Suppressor macrophage (primary cell): ENCODE data around the gene UQCC2.

ENCODE experiments used
- DNase-seq, 4 experiments: peaks; one replicate each; pipeline ENCODE4 v3.0.0-alpha.2; 2020 to 2022
- total RNA-seq, 17 experiments: gene quantifications; one replicate each; lab custom pipeline; 2026; ENCODE audit warnings: mixed read lengths in 6 of 17, inconsistent platforms in 3 of 17; lab: John Stamatoyannopoulos, UW

UQCC2 gene
- total RNA-seq, result 11.5 to 40.8 (median 22.3) reads per million in 17 experiments

DNA sequence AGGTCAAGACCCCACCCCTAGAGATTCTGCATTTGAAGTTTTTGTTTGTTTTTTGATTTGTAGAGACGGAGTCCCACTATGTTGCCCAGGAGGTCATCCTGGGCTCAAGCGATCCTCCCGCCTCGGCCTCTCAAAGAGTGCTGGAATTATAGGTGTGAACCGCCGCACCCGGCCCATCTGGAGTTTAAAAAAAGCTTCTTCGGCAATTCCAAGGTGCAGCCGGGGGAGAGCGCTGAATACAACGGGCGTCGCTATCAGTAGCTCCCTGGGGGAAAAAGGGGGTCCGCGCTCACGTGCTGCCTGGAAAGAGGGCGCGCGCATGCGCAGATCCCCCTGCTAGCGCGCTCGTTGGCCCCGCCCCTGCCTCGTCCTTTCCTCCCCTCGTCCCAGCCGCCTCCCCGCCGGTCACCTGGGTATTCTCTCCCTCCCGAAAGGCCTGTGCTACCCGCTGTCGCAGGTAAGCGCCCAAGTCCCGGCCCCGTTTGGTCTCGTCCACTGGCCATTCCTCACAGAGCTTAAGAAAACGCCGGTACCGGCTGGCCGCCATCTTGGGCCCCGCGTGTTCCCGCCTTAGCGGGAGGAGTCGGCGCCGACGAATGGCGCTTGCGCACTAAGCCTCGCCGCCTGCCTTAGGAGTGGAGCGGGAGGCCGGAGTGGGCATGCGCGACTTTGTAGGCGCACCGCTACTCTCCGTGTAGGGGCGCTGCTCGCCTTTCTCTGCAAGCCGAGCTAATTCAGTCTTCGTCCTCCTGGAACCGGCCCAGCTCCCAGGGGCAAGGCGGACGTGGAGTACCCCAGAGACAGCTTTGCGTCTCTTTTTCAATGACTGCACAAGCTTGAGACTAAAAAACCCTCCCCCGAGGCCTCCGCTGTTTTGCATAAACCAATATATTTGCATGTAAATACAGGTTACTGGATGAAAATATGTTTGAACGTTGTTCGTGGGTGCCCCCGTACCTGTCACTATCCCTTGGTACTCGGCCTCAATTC, at the start of gene UQCC2:
TSS of gene UQCC2 (minus strand) at position 561 of the 990 bp plus-strand sequence. CDS start at position 547, 14 bp downstream.
- DNase-seq, result peak; percentile 98 to 100 (median 100)

DNA sequence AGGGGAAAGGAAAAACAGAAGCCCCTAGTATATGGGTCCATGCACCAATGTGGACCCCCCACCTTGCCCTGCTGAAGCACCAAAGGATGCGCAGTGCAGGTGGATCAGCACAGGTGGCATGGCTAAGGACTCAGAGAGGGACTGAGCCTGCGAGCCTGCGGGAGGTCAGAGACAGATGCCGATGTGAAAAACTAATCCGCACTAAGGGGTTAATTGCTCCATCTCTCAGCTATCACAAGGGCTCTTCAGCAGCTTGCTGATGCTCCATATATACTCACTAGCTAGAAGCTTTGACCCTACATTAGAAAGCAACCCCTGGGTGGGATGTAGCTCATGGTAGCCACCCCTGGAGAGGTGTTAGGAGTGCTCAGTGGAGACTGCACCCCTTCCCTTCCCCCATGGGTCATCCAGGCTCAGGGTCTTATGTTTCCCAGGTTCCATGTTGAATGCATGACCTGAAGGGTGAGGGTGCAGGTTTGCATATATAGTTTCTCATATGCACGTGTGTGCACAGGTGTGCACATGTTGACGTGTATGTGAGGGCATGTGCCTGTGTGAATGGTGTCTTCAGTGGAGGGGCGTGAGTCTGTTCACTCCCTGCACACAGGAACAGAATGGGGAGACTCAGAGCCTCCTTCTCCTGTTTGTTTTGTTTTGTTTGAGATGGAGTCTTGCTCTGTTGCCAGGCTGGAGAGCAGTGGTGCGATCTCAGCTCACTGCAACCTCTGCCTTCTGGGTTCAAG, 48.6 kb upstream of the UQCC2 start:
- no peak for DNase-seq

DNA sequence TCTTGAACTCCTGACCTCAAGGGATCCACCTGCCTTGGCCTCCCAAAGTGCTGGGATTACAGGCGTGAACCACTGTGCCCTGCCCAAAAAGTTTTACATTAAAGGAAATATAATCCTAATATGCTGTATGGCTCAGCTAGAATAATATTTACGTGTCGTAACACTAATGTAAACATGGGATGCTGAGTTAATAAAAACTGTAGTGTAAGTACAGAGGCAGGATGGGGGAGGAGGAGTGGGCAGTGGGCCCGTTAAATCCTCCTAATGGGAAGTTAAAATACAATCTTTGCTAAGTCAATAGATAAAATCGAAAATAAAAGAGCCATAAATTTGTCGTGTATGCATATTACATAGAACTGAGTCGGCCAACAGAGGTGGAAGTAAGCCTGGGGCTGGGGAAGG, 47.3 kb upstream of the UQCC2 start:
- no peak for DNase-seq

DNA sequence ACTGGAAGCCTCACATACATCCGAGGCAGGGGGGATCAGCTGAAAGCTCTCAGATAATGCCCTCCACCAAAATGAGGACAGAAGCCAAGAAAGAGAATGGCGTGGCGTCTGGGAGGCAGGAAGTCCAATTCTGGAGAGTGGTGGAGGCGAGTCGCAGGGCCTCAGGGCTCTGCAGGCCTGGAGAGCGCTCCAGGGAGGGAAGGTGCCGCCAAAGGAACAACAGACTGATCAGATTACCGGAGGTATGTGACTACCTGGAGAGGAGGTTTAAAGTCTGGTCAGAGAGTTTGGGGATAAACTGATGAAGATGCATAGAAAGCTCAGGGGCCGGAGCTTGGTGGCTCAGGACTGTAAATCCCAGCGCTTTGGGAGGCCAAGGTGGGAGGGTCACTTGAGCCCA, 46.4 kb upstream of the UQCC2 start:
- DNase-seq, result no peak

DNA sequence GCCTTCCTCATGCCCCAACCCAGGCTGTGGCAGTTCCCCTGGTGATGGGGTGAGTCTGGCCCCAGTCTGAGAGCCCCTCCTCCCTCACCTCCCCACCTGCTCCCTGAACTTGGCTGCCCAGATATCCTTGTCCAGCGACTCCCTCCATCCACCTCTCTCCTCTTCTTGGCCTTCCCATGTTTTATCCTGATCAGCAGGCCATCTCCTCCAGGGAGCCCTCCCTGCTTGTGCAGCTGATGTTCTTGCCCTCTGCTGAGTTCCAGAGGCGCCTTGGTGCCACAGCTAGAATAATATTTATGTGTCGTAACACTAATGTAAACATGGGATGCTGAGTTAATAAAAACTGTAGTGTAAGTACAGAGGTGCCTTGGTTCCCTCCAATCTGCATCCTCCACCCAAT, 45.6 kb upstream of the UQCC2 start:
- DNase-seq, result no peak

DNA sequence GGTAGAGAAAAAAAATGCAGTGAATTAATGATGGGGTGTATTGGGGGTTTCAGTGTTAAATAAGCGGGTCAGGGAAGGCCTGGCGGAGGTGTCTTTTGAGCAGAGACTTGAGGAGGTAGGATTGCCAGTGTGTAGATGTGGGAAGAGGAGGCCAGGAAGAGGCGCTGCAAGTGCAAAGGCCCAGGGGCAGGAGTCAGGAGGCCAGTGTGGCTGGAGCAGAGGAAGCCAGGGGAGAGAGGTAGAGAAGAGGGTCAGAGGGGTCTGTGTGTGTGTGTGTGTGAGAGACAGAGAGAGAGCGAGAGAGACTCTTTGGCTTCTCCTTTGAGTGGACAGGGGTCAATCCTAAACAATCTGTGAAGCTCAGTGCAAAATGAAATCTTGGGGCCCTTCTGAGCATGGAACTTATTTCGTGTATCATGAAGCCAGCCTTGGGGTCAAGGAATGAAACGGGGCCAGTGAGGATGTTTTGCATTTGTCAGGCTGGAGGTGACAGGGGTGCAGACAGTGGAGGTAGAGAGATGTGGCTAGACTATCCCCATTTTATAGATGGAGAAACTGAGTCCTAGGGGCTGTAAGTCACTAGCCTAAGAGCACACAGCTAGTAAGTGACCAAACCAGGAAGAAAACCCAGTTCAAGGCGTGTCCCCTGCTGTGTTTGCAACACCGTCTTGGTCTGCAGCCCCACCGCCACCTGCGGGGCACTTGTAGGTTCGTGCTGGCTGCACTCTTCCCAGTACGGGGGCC, 44.9 kb upstream of the UQCC2 start:
- DNase-seq, result no peak

DNA sequence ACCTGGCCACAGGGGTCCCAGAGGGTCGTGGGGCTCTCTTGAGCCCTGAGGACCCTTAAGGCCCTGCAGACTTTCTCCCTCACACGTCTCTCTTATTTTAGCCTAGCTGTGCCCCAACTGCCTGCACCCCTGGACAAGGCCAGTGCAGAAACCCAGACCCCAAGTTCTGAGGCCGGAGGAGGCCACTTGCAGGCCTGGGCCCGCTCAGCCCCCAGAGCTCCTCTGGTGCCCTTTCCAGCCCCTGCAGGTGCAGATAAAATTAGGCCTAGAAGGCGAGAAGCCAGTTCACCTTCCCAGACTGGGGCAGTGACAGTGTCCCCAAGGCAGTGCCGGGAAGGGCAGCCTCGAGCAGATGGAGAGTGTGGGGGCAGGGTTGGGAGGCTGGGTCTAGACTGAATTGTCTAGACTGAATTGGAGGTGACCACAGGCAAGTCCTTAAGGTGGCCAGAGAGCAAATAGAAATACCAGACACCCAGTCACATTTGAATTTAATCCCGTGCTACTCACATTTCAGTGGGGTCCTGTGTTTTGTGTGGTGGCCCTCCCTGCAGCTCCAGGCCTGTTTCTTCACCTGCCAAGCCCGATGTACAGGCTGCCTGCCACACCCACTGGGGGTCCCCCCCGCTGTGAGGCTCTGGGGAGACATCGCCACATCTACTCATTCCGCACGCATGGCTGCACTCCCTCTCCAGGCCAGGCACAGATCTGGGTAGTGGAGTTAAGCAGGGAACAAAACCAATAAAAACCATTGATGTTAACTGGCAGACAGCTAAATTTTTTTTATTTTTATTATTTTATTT, 43.8 kb upstream of the UQCC2 start:
- no peak for DNase-seq

DNA sequence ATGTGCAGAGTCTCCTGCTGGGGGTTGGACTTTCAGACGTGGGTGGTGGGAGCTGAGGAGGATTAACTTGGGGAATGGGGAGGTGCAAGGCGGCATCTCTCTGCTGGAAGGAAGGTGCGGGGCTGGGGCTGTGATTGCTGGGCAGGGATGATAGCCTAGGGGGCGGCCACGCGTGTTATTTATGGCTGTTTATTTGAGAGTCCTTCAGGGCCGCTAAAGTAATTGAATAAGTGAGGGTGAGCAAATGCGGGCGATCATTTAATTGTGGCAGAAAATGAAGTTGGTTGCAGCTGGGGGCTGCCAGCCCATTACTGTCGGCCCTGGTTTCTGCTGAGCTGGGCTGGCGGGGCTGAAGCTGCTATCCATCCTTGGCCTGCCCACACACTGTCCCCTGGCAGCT, 42.7 kb upstream of the UQCC2 start:
- DNase-seq, result no peak

DNA sequence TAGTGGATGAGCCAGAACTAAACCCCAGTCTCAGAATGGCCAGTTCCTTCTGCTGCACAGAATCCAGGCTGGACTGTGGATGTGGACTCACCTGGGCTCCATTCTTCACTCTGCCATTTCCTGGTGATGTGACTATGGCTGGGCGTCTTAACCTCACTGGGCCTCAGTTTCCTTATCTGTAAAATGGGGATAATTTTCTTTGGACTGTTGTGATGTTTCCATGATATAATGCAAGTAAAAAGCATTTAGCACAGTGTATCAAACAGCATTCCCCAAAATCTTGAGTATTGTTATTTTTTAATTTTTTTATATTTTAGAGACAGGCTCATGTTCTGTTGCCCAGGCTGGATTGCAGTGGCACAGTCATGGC, 41.1 kb upstream of the UQCC2 start:
- DNase-seq, result no peak

DNA sequence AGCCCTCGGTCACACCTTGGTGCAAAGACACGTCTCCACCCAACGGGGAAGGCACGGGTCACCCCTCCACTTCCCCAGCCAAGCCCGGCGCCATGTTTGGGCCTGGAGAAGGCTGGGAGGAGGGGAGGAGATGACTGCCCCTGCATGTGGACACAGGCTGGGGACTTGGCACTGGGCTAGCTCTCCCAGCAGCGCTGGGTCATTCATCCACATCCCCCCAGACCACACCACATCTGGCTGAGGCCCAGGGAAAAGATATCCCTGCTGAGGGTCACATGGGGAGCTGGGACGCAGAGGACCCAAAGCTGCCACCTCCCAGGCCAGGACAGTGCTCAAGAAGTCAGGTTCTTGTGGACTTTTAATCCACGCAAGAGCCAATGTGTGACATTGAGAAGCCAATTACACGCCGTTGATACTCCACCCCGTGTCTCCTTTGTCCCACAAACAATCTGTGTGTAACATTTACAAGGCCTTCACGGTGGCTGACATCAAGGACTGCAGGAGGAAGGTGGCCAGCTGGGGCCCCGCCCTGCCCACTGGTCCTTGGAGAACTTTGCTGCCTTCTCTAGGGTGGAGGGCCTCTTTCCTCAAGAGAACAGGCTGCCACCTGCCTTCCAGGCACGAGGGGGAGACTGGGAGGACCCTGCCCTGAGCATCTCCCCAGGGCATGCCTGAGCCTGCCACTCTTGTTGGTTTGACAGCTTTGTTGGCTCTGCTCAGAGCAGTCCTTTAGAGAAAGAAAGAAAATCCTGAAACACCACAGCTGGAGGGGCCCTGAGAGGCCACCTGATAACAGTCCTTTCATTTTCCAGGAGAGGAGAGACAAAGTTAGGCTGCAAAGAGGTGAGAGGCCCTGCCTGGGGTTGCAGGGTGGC, 40.5 kb upstream of the UQCC2 start:
- DNase-seq, result no peak

DNA sequence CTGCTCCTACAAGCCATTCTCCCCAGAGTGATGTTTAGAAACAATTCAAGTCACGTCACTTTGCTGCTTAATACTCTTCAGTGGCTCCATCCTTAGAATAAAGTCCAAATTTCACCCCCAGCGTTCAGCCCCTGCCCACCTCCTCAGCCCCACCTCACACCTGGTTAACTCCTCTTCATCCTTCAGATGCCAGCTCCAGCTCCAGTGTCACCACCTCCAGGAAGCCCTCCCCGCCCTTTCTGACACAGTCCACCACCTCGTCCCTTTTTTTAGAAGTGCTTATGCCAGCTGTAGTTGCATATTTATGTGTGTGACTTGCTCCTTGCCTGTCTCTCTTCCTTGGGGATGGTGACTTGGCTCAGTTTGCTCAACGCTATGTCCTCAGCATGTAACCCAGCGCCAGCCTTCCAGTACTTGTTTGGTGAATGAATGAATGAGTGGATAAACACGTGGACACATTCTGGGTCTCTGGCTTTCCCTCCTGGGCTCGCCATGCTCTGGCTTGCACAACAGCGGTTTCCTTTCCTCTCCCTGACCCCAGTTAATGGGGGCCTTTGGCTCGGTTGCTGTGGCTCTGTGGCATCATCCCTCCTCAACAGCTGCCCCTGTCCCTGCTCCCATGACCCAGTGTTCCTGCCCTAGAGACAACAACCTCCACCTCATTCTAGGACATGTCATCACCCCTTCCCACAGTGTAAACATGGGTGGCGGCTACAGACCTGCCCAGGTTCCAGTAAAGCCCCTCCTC, 38.9 kb upstream of the UQCC2 start:
- DNase-seq, result no peak

DNA sequence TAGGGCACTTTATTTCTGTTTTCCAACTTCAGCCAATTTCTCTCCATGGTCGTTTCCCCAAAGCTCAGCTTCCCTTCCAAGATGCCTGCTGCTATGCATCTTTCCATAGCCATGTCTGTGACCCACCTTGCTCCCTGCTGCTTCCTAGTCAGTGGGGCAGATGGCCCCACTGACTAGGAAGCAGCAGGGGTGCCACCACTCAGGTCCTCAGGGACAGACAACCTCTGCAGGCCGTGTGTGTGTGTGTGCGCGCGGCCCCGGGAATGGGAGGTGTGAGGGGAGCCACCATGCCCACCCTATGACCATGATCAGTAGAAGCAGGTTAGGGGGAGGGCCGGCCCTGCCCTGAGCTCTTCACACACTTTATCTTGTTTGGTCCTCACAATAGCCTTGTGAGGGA, 37.9 kb upstream of the UQCC2 start:
- no peak for DNase-seq

DNA sequence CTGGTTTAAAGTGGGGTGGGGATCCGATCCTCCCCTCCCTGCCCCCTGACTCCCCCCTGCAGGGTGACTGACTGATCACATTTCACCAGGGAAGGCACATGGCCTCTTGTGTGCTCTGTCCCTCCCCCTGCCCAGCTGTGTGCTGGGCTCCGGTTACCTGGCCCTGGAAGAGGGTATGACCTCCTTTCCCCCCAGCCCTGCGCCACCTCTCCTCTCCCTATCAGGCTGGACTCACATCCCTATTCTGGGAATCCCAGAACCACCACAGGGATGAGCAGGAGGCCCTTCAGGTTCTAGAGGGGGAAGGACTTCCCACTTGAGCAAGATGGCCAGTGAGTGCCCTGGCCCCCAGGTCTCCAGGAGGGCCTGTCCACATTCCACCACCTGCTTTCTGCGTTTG, 37.3 kb upstream of the UQCC2 start:
- no peak for DNase-seq

DNA sequence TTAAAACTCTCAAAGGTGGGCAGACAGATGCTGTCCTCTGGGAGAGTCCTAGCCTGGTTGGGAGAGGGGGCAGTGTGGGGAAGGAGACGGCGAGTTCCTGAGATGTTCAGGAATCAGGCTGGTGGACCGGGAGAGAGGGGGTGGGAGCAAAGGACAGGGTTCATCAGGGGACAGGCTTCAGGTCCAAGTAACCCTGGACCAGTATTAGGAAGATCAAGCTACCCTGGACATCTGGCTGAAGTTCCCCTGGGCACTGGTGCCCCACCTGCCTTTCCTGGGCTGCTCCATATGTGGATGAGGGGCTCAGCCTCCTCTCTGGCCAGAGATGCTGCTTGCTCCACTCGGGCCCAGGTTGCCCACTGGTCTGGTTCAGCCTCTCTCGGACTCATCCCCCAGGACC, 36.3 kb upstream of the UQCC2 start:
- no peak for DNase-seq

DNA sequence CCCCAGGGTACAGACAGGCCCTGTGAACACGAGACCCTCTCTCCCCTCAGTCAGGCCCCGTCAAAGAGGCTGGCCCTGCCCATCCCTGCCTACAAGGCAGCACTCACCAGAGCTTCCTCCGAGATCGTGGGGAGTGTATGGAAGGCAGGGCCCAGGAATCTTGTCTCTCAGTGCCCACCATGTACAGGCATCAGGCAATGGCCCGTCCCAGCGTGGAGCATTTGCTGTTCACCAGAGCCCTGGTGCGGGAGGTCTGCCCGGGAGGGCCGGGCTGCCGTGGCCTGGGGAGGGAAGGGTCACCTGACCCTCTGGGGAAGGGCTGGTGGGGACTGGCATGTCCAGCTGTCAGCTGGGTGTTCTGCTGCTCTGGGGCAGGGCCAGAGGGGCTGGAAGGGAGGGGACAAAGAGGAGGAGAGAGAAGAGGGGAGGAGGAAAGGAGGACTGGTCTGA, 35.2 kb upstream of the UQCC2 start, which contains the start of gene IP6K3:
TSS of gene IP6K3 (minus strand) at position 255 of the 450 bp plus-strand sequence. CDS start 11,429 bp downstream, outside the sequence.
- no peak for DNase-seq

DNA sequence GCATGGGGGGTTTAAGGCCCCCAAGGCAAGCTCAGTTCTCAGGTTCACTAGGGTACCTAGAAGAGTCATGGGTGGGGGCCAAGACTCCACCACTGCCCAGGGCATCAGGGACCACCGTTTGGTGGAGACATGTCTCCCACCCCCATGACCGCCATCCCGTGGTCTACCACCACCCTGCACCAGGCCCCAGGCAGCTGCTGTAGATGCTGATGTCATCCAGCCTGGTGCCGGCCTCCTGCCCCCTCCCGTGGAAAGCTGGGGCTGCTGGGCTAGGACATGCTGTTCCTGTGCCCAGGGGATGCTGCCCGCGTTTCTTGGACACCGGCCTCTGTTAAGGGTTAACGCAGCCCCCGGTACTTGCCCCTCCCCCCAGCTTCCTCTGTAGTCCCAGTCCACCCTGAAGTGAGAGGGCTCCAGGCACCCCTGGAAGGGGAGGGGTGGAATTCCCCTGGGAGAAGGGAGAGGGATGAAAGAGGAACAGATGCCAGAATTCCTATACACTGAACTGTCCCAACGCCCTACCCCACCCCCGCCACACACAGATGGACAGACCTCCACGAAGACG, 34.6 kb upstream of the UQCC2 start:
- no peak for DNase-seq

DNA sequence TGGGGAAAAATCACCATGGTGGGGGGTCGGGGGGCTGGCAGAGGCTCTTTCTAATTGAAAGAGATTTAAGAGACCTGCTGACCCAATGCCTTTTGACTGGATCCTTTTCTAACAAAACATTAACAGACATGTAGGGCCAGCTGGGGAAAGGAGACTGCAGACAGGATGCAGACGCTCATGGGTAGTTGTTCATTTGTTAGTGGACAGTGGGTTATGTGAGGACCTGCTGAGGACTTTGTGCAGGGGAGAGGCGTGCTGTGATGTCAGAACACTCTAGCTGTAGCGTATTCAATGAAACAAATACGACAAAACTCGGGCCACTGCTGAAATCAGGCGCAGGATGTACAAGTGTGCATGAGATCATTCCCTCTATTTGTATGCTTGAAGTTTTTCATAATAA, 34.0 kb upstream of the UQCC2 start:
- no peak for DNase-seq

DNA sequence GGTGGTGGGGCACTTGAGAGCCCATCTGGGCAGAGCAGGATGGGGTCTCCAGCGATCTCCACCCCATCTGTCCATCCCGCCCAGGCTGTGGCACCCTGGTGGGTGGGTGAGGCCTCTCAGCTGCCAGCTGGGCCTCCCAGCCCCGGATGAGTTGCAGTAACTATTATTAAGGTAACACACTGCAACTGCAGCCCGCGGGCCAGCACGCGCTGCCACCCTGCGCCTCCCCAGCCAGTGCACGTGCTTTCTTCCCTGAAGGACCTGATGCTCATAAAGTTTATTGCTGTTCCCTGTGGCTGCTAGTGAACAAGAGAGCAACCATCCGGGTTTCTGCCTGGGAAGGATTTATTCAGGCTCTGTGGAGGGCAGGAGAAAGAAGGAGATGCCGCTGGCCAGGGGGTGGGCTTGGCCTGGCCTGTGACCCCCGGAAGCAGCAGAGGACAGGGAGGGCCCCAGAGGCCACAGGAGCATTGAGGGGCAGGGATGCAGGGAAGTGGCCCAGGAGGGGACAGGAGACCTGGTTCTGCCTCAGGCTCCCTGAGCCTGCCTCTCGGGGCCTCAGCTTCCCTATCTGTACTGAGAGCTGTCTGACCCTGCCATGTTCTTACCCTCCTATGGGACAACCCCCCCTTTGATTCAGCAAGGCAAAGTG, 33.5 kb upstream of the UQCC2 start:
- no peak for DNase-seq
